RWPE1 (cell line): Measurements from ENCODE around the gene FRAS1.

Experiments
- CTCF ChIA-PET: fragments of 350-600 bp; sonication (Branson Sonifier 250); formaldehyde crosslinking; extraction: SDS; loops from one replicate; lab custom pipeline; 2021; lab: Yijun Ruan, JAX
- POLR2A ChIA-PET: fragments of 400-600 bp; formaldehyde crosslinking; extraction: SDS; loops from one replicate; lab custom pipeline; 2020; ENCODE audit warnings: antibody characterized with exemption; ENCODE audit not compliant: low non-redundant PET; lab: Yijun Ruan, JAX
- DNase-seq: peaks from one replicate; pipeline ENCODE4 v3.0.0; 2012; ENCODE audit warnings: low spot score
- H3K27ac ChIP-seq: fragments of 450-650 bp; 2 replicates; pipeline ENCODE4 v1.5.1; 2017
- CTCF ChIP-seq: fragments of 450-650 bp; conservative IDR thresholded peaks from 2 replicates; pipeline ENCODE4 v1.5.1; 2017; ENCODE audit warnings: low read depth, mild to moderate bottlenecking

Gene FRAS1

DNA sequence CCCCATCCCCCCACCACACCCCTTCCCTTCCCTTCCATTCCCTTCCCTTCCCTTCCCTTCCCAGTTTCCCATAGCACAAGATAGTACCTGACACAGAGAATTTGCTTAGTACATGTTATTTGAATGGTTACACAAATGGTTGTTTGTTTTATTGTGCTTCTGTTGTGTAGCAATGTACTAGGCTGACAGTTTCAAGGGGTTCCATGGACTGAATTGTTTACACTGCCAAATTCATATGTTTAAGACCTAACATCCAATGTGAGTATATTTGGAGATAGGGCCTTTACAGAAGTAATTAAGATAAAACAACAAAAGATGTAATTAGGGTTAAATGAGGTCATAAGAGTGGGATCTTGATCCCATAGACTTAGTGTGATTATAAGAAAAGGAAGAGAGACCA is 133.5 kb downstream of the FRAS1 start:
- no peak for DNase-seq
- POLR2A ChIA-PET: no interaction called here
- no peak for TF ChIP-seq CTCF
- no peak overlapping the region for H3K27ac ChIP-seq
- CTCF ChIA-PET: no interaction called here

- POLR2A ChIA-PET: no interaction called here
- TF ChIP-seq CTCF: no peak
- CTCF ChIA-PET: no interaction called here
- DNase-seq: no peak
- H3K27ac ChIP-seq: no peak overlapping the region
Measured at GRCh38 chr4:78197947-78198346, 140.8 kb downstream of the FRAS1 start.

DNA sequence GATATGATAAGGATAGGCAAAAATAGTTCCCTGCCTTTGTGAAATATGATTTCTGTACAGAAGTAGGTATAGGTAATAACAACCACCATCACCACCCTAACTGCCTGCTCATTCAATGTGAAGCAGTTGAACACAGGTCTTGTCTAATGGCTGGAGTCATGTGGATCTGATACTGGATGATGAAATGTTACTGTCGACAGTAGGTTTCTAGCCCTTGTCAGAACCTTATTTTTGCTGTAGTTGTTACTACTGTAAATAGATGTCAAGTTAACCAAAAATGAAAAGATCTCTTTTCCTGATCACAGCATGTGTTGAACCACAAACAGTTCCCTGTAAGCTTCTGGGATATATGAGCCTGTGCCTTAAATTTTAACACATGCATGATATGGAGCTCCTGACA is 142.9 kb downstream of the FRAS1 start:
- no peak for TF ChIP-seq CTCF
- ChIA-PET POLR2A (no interaction called here), CTCF (no interaction called here)
- no peak for DNase-seq
- H3K27ac ChIP-seq: no peak overlapping the region

- TF ChIP-seq CTCF: no peak
- no peak for DNase-seq
- CTCF ChIA-PET: no interaction called here
Measured at GRCh38 chr4:78200949-78201348, 143.8 kb downstream of the FRAS1 start.

GRCh38 chr4:78204176-78204575 is 147.1 kb downstream of the FRAS1 start:
- TF ChIP-seq CTCF: no peak
- ChIA-PET POLR2A (no interaction called here), CTCF (no interaction called here)
- DNase-seq: no peak
- H3K27ac ChIP-seq: no peak overlapping the region

More at GRCh38 chr4:78200949-78201348, 143.8 kb downstream of the FRAS1 start:
- no peak overlapping the region for H3K27ac ChIP-seq
- POLR2A ChIA-PET: no interaction called here

- H3K27ac ChIP-seq: no peak overlapping the region
- no peak for DNase-seq
- POLR2A ChIA-PET: no interaction called here
- CTCF ChIA-PET: no interaction called here
- no peak for TF ChIP-seq CTCF
Measured at GRCh38 chr4:78205591-78205990, 148.5 kb downstream of the FRAS1 start.

DNA sequence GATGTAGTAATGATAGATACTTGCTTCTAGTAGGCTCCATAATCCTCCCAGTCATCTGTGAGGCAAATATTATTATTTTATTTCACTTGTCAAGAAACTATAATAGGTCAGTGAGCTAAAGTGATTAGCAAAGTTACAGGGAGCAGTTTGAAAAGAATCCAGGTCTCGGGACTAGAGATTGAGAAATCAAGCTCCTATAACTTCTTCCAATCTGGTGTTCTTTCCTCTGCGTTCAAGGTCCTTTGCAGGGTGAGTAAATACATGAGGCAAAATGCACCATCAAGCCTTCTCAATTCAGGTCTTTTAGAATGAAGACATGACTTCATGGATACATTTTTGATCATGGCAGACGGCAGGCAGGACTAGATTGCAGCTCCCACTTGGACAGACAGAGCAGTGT is 150.4 kb downstream of the FRAS1 start:
- DNase-seq: no peak
- H3K27ac ChIP-seq: no peak overlapping the region
- ChIA-PET CTCF (no interaction called here), POLR2A (no interaction called here)
- no peak for TF ChIP-seq CTCF
